Right renal pelvis (tissue), 4 donors: ENCODE data around the gene AIM2. TPM values are rescaled to one million over a fixed set of nuclear protein-coding genes. Genes with fewer than 3 reads are reported as not detected.
"Not testable (repeated sequence)": the region's sequence is repeated elsewhere in the genome, so short reads cannot be mapped to it uniquely, and the experiment has no call there.

Experiments used
- DNase-seq, 4 donors: peaks; one replicate each; pipeline ENCODE4 v3.0.0-alpha.2; 2013; ENCODE audit warnings: low read depth in 4 of 4, low spot score in 3 of 4, missing footprints in 1 of 4
- polyA plus RNA-seq, 4 donors: library from polyadenylated mRNA; unstranded; fragments of 120-200 nt; gene quantifications; one replicate each; pipeline ENCODE4 v1.2.1, GENCODE V29; 2013; ENCODE audit not compliant: insufficient read length in 4 of 4

AIM2 gene
- polyA plus RNA-seq, 4 donors: 0.11 to 0.18 (median 0.13) TPM; not detected in 1

GRCh38 chr1:159026841-159027240 lies 49.7 kb downstream of the AIM2 start:
- not testable (repeated sequence) for DNase-seq

GRCh38 chr1:159025043-159025442 lies 51.5 kb downstream of the AIM2 start:
- no peak for DNase-seq

GRCh38 chr1:159023723-159024122 lies 52.8 kb downstream of the AIM2 start:
- no peak for DNase-seq

- no peak for DNase-seq
Measured at GRCh38 chr1:159015440-159015909, 61.1 kb downstream of the AIM2 start.

- DNase-seq: no peak
Measured at GRCh38 chr1:159014851-159015250, 61.7 kb downstream of the AIM2 start.

GRCh38 chr1:159014003-159014571 lies 62.5 kb downstream of the AIM2 start:
- no peak for DNase-seq

- no peak for DNase-seq
Measured at GRCh38 chr1:159012495-159012894, 64.1 kb downstream of the AIM2 start.

Other genes with a start within 250 kb of the AIM2 start
- 1 to 10 TPM; 2.5 to 6.2 (median 3.7) TPM for gene MNDA, start 245.4 kb downstream of the AIM2 start, polyA plus RNA-seq
- gene PYHIN1, start 145.2 kb downstream of the AIM2 start, polyA plus RNA-seq: under 1 TPM; 0.13 to 0.35 (median 0.22) TPM
- 10 to 100 TPM; 60.9 to 85.9 (median 63.0) TPM for gene IFI16, start 66.9 kb downstream of the AIM2 start, polyA plus RNA-seq
- under 1 TPM; 0.14 to 0.99 (median 0.26) TPM for gene CADM3, start 94.8 kb upstream of the AIM2 start, polyA plus RNA-seq
- gene ACKR1, start 128.1 kb upstream of the AIM2 start, polyA plus RNA-seq: 1 to 10 TPM in 1 of 4 donors, under 1 TPM in 2, not detected in 1; 0.37 to 1.6 (median 0.79) TPM
- gene FCER1A, start 225.6 kb upstream of the AIM2 start, polyA plus RNA-seq: 1 to 10 TPM in 1 of 4 donors, under 1 TPM in 3; 0.30 to 1.9 (median 0.46) TPM